ENCODE measurements around the gene FANCM. TPM values are rescaled to one million over a fixed set of nuclear protein-coding genes. Genes with fewer than 3 reads are reported as not detected.

Gene FANCM
- total and polyA plus RNA-seq, 9 of the 15 experiments (the other 6 are each of a cell fraction or from before 2014, with no cell fraction given), result 5.1 to 14.4 (median 6.2) TPM

DNA sequence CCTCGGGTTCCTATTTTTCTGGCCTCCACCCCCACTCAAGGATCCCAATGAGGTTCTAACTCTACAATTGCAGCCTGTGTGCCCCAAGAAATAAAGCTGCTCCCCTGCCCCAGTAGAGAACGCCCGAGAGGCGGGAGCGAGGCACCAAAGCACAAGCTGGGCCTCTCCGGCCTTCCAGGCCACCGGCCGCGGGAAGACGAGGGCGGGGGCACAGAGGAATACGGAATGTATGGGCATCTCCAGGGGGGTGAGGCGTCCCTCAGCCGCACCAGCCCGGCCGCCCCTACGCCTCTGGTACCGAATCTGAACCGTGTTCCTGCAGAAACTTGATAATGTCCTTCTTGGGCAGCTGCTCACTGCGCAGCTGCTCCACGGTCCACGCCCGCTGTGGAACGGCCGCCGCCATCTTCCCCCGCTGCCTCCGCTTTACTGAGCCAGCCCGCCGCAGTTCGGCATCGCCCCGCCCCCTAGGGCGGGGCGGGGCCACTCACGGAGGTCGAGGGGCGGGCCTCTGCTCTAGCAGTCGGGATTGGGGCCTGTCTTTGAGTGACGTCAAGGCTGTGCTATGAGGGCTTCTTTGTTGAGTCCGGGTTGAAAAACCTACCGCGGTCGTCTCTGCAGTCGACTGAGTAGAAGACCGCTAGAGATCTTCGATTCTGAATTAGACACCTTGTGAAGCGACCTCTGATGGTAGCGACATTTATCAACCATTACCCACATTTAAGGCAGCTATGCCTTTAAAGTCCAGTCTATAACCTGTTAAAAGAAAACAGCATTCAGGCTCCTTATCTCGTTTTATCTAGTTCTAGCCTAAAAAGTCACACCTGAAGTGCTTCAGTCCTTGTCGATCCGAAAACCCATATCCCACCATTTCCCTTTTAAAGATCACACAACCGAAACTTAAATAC lies 1.4 kb upstream of the FANCM start, which contains the start of gene FKBP3 (continued):
- TF ChIP-seq, protein P1, sequence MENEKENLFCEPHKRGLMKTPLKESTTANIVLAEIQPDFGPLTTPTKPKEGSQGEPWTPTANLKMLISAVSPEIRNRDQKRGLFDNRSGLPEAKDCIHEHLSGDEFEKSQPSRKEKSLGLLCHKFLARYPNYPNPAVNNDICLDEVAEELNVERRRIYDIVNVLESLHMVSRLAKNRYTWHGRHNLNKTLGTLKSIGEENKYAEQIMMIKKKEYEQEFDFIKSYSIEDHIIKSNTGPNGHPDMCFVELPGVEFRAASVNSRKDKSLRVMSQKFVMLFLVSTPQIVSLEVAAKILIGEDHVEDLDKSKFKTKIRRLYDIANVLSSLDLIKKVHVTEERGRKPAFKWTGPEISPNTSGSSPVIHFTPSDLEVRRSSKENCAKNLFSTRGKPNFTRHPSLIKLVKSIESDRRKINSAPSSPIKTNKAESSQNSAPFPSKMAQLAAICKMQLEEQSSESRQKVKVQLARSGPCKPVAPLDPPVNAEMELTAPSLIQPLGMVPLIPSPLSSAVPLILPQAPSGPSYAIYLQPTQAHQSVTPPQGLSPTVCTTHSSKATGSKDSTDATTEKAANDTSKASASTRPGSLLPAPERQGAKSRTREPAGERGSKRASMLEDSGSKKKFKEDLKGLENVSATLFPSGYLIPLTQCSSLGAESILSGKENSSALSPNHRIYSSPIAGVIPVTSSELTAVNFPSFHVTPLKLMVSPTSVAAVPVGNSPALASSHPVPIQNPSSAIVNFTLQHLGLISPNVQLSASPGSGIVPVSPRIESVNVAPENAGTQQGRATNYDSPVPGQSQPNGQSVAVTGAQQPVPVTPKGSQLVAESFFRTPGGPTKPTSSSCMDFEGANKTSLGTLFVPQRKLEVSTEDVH (IDR thresholded peaks at IDR 0.05; ENCODE audit: low read depth, partially characterized antibody), result peak; percentile 27
- TF ChIP-seq RB1 (IDR thresholded peaks at IDR 0.05; ENCODE audit: low read depth) (peak; percentile 82; the same call in 1 of the 2 replicates), HDGF (IDR thresholded peaks at IDR 0.05) (no peak), MBD2 (IDR thresholded peaks at IDR 0.05; ENCODE audit: borderline replicate concordance, low read depth) (peak; percentile 93), THRAP3 (IDR thresholded peaks at IDR 0.05; ENCODE audit: borderline replicate concordance) (no peak), ZBTB1 (CRISPR knock-in tag; IDR thresholded peaks at IDR 0.05; ENCODE audit: borderline replicate concordance, low read depth) (no peak)
- TF ChIP-seq, protein P2, sequence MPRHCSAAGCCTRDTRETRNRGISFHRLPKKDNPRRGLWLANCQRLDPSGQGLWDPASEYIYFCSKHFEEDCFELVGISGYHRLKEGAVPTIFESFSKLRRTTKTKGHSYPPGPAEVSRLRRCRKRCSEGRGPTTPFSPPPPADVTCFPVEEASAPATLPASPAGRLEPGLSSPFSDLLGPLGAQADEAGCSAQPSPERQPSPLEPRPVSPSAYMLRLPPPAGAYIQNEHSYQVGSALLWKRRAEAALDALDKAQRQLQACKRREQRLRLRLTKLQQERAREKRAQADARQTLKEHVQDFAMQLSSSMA (CRISPR knock-in tag; IDR thresholded peaks at IDR 0.05), result no peak
- TF ChIP-seq, protein P3, sequence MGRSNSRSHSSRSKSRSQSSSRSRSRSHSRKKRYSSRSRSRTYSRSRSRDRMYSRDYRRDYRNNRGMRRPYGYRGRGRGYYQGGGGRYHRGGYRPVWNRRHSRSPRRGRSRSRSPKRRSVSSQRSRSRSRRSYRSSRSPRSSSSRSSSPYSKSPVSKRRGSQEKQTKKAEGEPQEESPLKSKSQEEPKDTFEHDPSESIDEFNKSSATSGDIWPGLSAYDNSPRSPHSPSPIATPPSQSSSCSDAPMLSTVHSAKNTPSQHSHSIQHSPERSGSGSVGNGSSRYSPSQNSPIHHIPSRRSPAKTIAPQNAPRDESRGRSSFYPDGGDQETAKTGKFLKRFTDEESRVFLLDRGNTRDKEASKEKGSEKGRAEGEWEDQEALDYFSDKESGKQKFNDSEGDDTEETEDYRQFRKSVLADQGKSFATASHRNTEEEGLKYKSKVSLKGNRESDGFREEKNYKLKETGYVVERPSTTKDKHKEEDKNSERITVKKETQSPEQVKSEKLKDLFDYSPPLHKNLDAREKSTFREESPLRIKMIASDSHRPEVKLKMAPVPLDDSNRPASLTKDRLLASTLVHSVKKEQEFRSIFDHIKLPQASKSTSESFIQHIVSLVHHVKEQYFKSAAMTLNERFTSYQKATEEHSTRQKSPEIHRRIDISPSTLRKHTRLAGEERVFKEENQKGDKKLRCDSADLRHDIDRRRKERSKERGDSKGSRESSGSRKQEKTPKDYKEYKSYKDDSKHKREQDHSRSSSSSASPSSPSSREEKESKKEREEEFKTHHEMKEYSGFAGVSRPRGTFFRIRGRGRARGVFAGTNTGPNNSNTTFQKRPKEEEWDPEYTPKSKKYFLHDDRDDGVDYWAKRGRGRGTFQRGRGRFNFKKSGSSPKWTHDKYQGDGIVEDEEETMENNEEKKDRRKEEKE (IDR thresholded peaks at IDR 0.05; ENCODE audit: borderline replicate concordance in 1 of 2, control insufficient read depth in 1 of 2, low read depth in 2 of 2, low read length in 1 of 2), result peak in 1 of 2 experiments; percentile 95; a peak in 2 of 4 replicates
- TF ChIP-seq, protein P4, sequence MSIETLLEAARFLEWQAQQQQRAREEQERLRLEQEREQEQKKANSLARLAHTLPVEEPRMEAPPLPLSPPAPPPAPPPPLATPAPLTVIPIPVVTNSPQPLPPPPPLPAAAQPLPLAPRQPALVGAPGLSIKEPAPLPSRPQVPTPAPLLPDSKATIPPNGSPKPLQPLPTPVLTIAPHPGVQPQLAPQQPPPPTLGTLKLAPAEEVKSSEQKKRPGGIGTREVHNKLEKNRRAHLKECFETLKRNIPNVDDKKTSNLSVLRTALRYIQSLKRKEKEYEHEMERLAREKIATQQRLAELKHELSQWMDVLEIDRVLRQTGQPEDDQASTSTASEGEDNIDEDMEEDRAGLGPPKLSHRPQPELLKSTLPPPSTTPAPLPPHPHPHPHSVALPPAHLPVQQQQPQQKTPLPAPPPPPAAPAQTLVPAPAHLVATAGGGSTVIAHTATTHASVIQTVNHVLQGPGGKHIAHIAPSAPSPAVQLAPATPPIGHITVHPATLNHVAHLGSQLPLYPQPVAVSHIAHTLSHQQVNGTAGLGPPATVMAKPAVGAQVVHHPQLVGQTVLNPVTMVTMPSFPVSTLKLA (conservative IDR thresholded peaks at IDR 0.05), result peak; percentile 54 to 70
